Ovary (tissue), 9 donors: ENCODE results near the gene PRAMEF12. TPM values are rescaled to one million over a fixed set of nuclear protein-coding genes. Genes with fewer than 3 reads are reported as not detected.
"Not testable (repeated sequence)": the region's sequence is repeated elsewhere in the genome, so short reads cannot be mapped to it uniquely, and the experiment has no call there.

Experiments
- DNase-seq, 5 donors: peaks; one replicate each; pipeline ENCODE4 v3.0.0-alpha.2; 2019 to 2020
- H3K27ac ChIP-seq, 2 donors: fragments of 200-600 bp; one replicate each; pipeline versions ENCODE4 v1.5.1 to v1.8.0; 2019 to 2022
- H3K27me3 ChIP-seq: fragments of 200-600 bp; one replicate; pipeline ENCODE4 v1.8.0; 2022
- H3K36me3 ChIP-seq: fragments of 200-600 bp; sonication (generic); one replicate; pipeline ENCODE4 v1.5.1; 2019
- H3K4me1 ChIP-seq: one replicate; pipeline ENCODE4 v1.8.1; 2013; ENCODE audit warnings: mild to moderate bottlenecking, moderate library complexity; ENCODE audit not compliant: insufficient read depth
- H3K4me3 ChIP-seq: fragments of 200-600 bp; sonication (generic); one replicate; pipeline ENCODE4 v1.5.1; 2017
- H3K9me3 ChIP-seq, 2 donors: fragments of 200-600 bp in 1 of 2; sonication (generic) in 1 of 2; one replicate each; pipeline versions ENCODE4 v1.5.1 to v1.8.1; 2013 to 2019; ENCODE audit warnings: mild to moderate bottlenecking in 1 of 2, moderate library complexity in 1 of 2
- CTCF ChIP-seq, 3 donors: fragments of 450-650 bp in 2 of 3; fragments of 200-600 bp in 1 of 3; IDR thresholded peaks; one replicate each; pipeline versions ENCODE4 v1.5.1 to v1.8.0; 2016 to 2022; ENCODE audit warnings: antibody characterized with exemption in 3 of 3, mild to moderate bottlenecking in 1 of 3
- EP300 ChIP-seq: sonication (generic); formaldehyde crosslinking; IDR thresholded peaks from one replicate; pipeline ENCODE4 v1.6.1; 2017; ENCODE audit warnings: antibody characterized with exemption
- POLR2A ChIP-seq: fragments of 450-650 bp; IDR thresholded peaks from one replicate; pipeline ENCODE4 v1.6.1; 2017; ENCODE audit warnings: antibody characterized with exemption, mild to moderate bottlenecking, moderate library complexity
- WGBS, 3 donors: extraction: QIAGEN DNeasy Blood & Tissue Kit in 1 of 3; methylation state at CpG; one replicate each; pipeline versions ENCODE4 v1.1.5 to v1.1.7; 2013 to 2017; 5-methylcytosine and 5-hydroxymethylcytosine counted together
- intact Hi-C, 4 donors: fragments of 100-400 bp; cut with DNase I; formaldehyde crosslinking; loops; one replicate each; pipeline versions ENCODE4 v1.11.0 to v1.15.1; 2022 to 2023
- polyA plus RNA-seq, 2 donors: library from polyadenylated mRNA; stranded (reverse); fragments of 200-250 nt in 1 of 2; fragments of 350-450 nt in 1 of 2; fragmentation: Illumina TruSeq in 1 of 2; extraction: RNeasy Lipid Tissue Mini Kit (QIAGEN cat#74804) in 1 of 2; gene quantifications; one replicate each; pipeline ENCODE4 v1.2.3, GENCODE V29; 2013 to 2014
- total RNA-seq, 7 donors: library from RNA; depleted of rRNA in 2 of 7; stranded (reverse); fragments of >200 nt in 2 of 7; fragmentation: NEBNext Ultra II Directional in 3 of 7; extraction: Animal tissue kit (Norgen Biotek cat#: 25700) in 3 of 7; gene quantifications; one replicate each; pipeline versions ENCODE4 v1.1.0 to v1.2.4, GENCODE V29; 2016 to 2023
- donor health status: DM: no; HTN: no; CAD: no; lungs with moderate emphysema.
- donor health status: DM: no; HTN: no; CAD: no.
- donor health status: Bipolar disorder and iron deficiency.
- donor health status: DM: yes; HTN: yes; CAD: no.
- donor health status: DM: no; HTN: no; CAD: no.
- donor health status: DM: yes; HTN: yes; CAD: no.

PRAMEF12 gene
- total and polyA plus RNA-seq, 9 donors = not detected

DNA sequence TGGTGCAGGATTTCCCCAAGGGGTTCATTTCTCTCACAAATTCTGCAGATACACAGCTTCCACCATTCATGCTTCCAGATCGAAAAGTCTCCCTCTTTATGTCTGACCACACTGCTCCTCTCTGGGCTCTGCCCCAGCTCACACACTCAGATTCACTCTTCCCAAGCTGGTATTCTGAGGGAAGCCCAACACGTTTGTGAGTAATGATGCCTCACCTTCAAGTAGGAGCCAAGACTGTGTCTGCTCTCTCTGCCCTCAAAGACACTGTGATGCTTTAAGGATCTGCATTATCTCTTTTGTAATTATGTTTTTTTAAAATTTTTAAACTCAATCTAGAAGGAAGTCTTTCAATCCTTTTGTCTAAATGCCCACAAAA, 37.9 kb downstream of the PRAMEF12 start:
- no peaks in the 10 kb centered on the region for H3K4me1 ChIP-seq
- H3K36me3 ChIP-seq = no peaks in the 10 kb centered on the region
- DNase-seq = no peak
- TF ChIP-seq EP300 (no peak), POLR2A (no peak), CTCF (IDR thresholded peaks at IDR 0.05) (no peak)
- intact Hi-C loops = no loop called here
- H3K9me3 ChIP-seq = no peaks in the 10 kb centered on the region
- WGBS, 3 donors = 44 to 54% (median 49%) methylated on average over 2 of the region's 2 CpGs
- no peak overlapping the region for H3K27ac ChIP-seq
- no peaks in the 10 kb centered on the region for H3K27me3 ChIP-seq
- no peak overlapping the region for H3K4me3 ChIP-seq

- 66 to 73% (median 70%) methylated on average over 6 of the region's 6 CpGs for WGBS, 3 donors
- DNase-seq, H3K4me3 ChIP-seq, H3K27me3 ChIP-seq, H3K27ac ChIP-seq, H3K36me3 ChIP-seq, H3K9me3 ChIP-seq, intact Hi-C loops, H3K4me1 ChIP-seq: not testable (repeated sequence)
Observed at GRCh38 chr1:12819061-12819460, 45.5 kb downstream of the PRAMEF12 start.

Other genes starting within 250 kb of the PRAMEF12 start
- 10 to 100 TPM; 25.8 to 92.3 (median 57.8) TPM for gene DHRS3, start 155.5 kb upstream of the PRAMEF12 start, total RNA-seq
- 10 to 100 TPM; 32.5 to 33.8 TPM for gene DHRS3, start 155.5 kb upstream of the PRAMEF12 start, polyA plus RNA-seq
- not detected for gene AADACL4, start 129.7 kb upstream of the PRAMEF12 start, total RNA-seq
- gene AADACL4, start 129.7 kb upstream of the PRAMEF12 start, polyA plus RNA-seq = under 1 TPM in 1 of 2 donors, not detected in 1; 0.38 TPM
- not detected for gene AADACL3, start 57.6 kb upstream of the PRAMEF12 start, total RNA-seq
- not detected for gene AADACL3, start 57.6 kb upstream of the PRAMEF12 start, polyA plus RNA-seq
- gene CFAP107, start 27.5 kb upstream of the PRAMEF12 start, total RNA-seq = 1 to 10 TPM in 1 of 7 donors, under 1 TPM in 3, not detected in 3; 0.32 to 2.2 (median 0.76) TPM
- not detected for gene CFAP107, start 27.5 kb upstream of the PRAMEF12 start, polyA plus RNA-seq
- not detected for gene PRAMEF1, start 17.7 kb downstream of the PRAMEF12 start, total RNA-seq
- gene PRAMEF1, start 17.7 kb downstream of the PRAMEF12 start, polyA plus RNA-seq = not detected
- not detected for gene PRAMEF11, start 57.7 kb downstream of the PRAMEF12 start, total RNA-seq
- not detected for gene PRAMEF11, start 57.7 kb downstream of the PRAMEF12 start, polyA plus RNA-seq
- gene HNRNPCL1, start 75.0 kb downstream of the PRAMEF12 start, total RNA-seq = not detected
- not detected for gene HNRNPCL1, start 75.0 kb downstream of the PRAMEF12 start, polyA plus RNA-seq
- gene PRAMEF2, start 83.3 kb downstream of the PRAMEF12 start, total RNA-seq = not detected
- gene PRAMEF2, start 83.3 kb downstream of the PRAMEF12 start, polyA plus RNA-seq = not detected
- gene PRAMEF4, start 112.5 kb downstream of the PRAMEF12 start, total RNA-seq = not detected
- not detected for gene PRAMEF4, start 112.5 kb downstream of the PRAMEF12 start, polyA plus RNA-seq
- gene PRAMEF10, start 124.5 kb downstream of the PRAMEF12 start, total RNA-seq = not detected
- not detected for gene PRAMEF10, start 124.5 kb downstream of the PRAMEF12 start, polyA plus RNA-seq
- gene PRAMEF7, start 142.9 kb downstream of the PRAMEF12 start, total RNA-seq = not detected
- not detected for gene PRAMEF7, start 142.9 kb downstream of the PRAMEF12 start, polyA plus RNA-seq
- not detected for gene PRAMEF6, start 173.8 kb downstream of the PRAMEF12 start, total RNA-seq
- gene PRAMEF6, start 173.8 kb downstream of the PRAMEF12 start, polyA plus RNA-seq = not detected